Stimulated activated CD8-positive, alpha-beta memory T cell treated with anti-CD3 and anti-CD28 coated beads, Interleukin-7, amount 100 ng/mL, for 48 hours (primary cell): Measurements from ENCODE around the gene FOXM1.

ENCODE experiments used
- DNase-seq, 2 donors: peaks; one replicate each; pipeline ENCODE4 v3.0.0-alpha.2; 2020; ENCODE audit warnings: low read depth in 1 of 2; ENCODE audit errors: extremely low read depth in 1 of 2

The FOXM1 gene

GRCh38 chr12:2841056-2841650, 35.8 kb downstream of the FOXM1 start:
- no peak for DNase-seq

DNA sequence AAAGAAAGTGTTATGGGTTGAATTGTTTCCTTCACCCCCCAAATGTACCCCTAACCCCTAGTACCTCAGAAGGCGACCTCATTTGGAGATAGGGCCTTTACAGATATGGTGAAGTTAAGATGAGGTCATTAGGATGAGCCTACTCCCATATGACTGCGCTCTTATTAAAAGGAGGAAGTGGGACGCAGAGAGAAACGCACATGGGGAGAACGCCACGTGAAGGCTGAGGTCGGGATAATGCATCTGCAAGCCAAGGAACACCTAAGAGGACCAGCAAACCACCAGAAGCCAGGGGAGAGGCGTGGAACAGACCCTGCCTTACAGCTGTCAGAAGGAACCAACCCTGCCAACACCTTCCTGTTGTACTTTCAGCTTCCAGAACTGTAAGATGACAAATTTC, 40.4 kb downstream of the FOXM1 start:
- DNase-seq, result no peak

DNA sequence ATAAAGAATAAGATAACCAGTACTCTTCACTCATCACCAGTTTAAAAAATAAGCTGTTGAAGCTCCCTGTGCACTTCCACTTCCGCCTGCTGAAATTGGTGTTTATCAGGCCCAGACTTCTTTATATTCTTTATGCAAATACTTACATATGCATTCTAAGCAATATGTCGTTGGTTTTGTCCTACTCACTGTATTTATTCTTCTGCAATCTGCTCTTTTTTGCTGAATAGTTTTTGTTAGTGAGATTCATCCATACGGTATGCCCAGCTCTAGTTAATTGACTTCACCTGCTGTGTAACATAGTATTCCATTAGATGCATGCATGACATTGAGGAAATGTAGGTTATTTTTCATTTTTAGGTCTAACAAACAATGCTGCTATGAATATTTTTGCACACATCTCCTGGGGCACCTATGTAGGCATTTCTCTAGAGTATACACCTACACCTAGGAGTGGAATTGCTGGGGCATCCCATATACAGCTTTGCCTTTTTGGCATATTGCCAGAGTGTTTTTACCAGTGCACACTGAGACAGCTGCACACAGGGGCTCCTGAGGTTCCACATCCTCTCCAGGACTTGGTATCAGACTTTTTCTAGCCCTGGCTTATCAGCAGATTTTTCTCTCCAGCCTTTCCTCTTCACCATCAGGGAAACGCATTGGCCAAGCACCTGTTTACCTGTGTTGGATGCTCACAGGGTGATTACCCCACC, 41.1 kb downstream of the FOXM1 start:
- DNase-seq, result no peak

GRCh38 chr12:2834581-2835491, 42.1 kb downstream of the FOXM1 start, which contains the start of gene NRIP2:
NRIP2 (minus strand) TSS chr12:2835035; CDS start chr12:2834983, 52 bp downstream.
- no peak for DNase-seq

DNA sequence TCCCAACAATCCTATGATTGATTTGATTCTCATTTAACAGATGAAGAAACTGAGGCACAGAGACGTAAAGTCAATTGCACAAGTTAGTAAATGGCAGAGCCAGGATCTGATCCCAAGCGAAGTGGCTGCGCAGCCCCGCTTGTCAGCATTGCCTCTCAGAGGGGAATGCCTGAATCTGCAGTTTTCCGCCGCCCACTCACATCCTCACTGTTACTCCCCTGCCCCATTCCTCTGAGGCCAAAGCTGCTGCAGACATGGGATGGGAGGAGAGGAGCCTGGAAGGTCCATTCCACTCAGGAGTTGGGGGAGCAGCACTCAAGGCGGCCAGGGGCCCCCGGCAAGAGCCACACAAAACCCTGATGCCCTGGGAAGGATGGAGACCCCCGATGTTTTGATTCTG, 43.2 kb downstream of the FOXM1 start:
- DNase-seq, result no peak

DNA sequence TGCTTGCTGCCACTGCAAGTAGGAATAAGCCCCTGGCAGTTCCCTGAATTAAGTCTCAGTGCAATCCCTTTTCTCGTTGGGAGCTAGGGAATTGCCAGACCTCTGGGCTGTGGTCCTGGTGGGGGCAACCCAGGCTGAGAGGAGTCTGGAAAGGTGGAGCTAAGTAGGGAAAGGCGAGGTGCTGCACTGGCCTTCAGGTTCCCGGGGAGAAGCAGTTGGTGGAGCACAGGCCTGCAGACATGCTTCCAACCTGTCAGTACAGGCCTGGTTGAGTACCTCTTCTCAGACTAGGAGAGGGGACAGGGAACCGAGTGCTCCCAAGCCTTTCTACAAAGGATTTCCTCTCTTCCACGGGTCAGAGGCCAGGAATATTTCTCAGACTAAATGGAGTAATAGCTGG, 43.6 kb downstream of the FOXM1 start:
- no peak for DNase-seq

DNA sequence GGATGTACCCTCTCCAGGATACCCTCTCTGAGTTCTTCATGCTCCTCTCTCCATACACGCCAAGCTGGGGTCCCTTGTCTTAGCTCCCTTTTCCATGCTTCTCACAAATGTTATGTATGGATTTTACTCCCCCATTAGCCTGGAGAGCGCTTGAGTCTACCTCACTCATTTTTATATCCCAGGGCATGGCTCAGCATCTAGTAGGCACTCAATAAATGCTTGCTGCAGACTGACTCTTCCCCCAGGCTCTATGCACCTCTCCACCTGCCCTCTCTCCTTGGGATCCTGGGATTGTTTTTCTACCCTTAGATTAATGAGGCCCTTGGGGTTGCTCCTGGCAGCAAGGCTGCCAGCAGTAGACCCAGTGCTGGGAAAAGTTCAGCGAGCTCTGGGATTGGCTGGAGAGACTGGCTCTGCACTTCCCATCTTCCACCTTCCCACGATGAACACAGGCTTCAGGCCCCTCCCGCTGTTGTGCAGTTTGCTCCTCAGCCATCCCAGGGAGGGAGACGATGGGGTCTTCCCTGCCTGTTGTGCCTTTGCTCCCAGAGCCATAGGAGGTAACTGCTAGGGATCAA, 44.3 kb downstream of the FOXM1 start:
- DNase-seq, result no peak

GRCh38 chr12:2829275-2829674, 47.7 kb downstream of the FOXM1 start:
- DNase-seq, result no peak

- DNase-seq, result no peak
These were observed 50.1 kb downstream of the FOXM1 start for GRCh38 chr12:2826721-2827515.

GRCh38 chr12:2826036-2826435, 50.9 kb downstream of the FOXM1 start:
- DNase-seq, result no peak

DNA sequence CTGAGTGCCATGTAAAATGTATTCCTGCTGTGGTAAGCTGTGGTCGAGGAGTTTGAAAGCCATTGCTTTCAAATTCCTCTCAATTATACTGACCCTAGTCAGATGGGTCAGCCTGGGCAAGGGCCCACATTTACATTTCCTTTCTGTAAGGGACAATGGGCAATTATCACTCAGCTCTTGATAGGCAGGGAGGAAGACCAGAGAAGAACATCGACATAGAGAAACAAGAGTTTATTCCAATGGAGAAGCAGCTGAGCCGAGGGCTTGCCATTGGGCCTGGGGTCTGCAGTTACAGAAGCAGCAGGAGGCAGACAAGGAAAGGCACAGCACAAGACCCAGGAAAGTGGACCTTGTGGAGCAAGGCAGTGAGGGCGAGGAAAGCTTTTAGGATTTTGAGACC, 51.8 kb downstream of the FOXM1 start:
- DNase-seq, result no peak

GRCh38 chr12:2824541-2824940, 52.4 kb downstream of the FOXM1 start:
- no peak for DNase-seq

DNA sequence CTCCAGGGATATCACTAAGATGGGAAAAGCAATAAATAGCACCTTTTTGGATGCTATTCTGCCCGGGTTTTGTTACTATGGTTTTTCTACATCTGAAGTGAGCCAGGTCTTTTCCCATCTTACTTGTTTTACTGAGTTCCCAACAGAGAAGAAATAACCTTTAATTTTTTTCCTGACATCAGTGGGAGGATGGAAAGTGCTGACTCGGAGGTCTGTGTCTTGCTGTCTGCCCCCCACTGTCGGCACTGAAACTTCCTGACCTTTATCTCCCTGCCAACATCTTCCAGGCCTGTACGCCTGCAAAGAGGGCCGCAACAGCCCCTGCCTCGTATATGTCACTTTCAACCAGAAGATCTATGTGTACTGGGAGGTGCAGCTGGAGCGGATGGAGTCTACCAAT, 53.5 kb downstream of the FOXM1 start:
- DNase-seq, result no peak

- no peak for DNase-seq
These were observed 56.5 kb downstream of the FOXM1 start for GRCh38 chr12:2820432-2820831.

- no peak for DNase-seq
These were observed 57.2 kb downstream of the FOXM1 start for GRCh38 chr12:2819810-2820209.

GRCh38 chr12:2813214-2814185, 63.5 kb downstream of the FOXM1 start:
- peak in 1 of 2 donors; percentile 43 for DNase-seq

GRCh38 chr12:2812290-2813213, 64.4 kb downstream of the FOXM1 start, which contains the start of gene ITFG2:
ITFG2 (plus strand) TSS chr12:2812668; CDS start chr12:2812761, 93 bp downstream.
- DNase-seq, result peak; percentile 85 to 98

DNA sequence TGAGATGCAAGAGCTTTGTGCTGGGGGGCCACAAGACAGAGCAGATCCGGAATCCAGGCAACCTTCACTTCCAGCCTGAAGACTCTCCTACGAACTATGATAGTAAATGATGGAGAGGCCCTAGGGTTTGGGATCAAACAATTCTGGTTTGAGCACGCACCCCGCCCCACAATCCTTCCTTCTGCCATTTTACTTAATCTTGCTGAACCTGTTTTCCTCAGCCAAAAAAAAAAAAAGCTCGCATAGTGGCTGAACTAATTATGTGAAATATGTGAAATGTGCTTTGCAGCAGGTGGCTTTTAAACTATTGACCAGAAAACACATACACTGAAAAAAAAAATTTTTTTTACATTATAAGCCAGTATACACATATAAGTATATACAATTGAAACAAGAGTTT, 65.2 kb downstream of the FOXM1 start:
- DNase-seq, result no peak
